ENCODE results near the gene FUT3. TPM values are rescaled to one million over a fixed set of nuclear protein-coding genes. Genes with fewer than 3 reads are reported as not detected.
"Not testable (repeated sequence)": the region's sequence is repeated elsewhere in the genome, so short reads cannot be mapped to it uniquely, and the experiment has no call there.

FUT3 gene
- total and polyA plus RNA-seq, 2 of the 4 experiments (the other 2 are of a cell fraction): not detected

GRCh38 chr19:5884065-5884811 lies 33.0 kb upstream of the FUT3 start:
- dilution Hi-C loops (cut with HindIII; ENCODE audit: low sequenced_read_pairs, unreplicated experiment); H3K79me1 ChIP-seq (ENCODE audit: low read depth in 1 of 2, low read length in 2 of 2); H3K56ac ChIP-seq (ENCODE audit: extremely low read depth, insufficient read depth, low read length); H3K9me1 ChIP-seq (ENCODE audit: insufficient read depth, low read length); H3K9ac ChIP-seq (ENCODE audit: low read depth, low read length); H3K23ac ChIP-seq (ENCODE audit: low read depth, low read length); ATAC-seq (ENCODE audit: low read depth); H4K8ac ChIP-seq (ENCODE audit: low read depth in 2 of 2, low read length in 2 of 2); H3K14ac ChIP-seq (replicated peaks; ENCODE audit: low read depth, low read length); H3K27ac ChIP-seq (ENCODE audit: insufficient read depth, low read length); DNase-seq; H3K27me3 ChIP-seq (ENCODE audit: control insufficient read depth, insufficient read depth, low read length); in situ Hi-C loops (cut with MboI; ENCODE audit: low sequenced_read_pairs); H2BK20ac ChIP-seq (ENCODE audit: low read depth, low read length); BruUV-seq (replicated peaks); H4K5ac ChIP-seq (ENCODE audit: low read depth, low read length); H3K18ac ChIP-seq (ENCODE audit: low read depth, low read length); H3K36me3 ChIP-seq (ENCODE audit: control insufficient read depth, insufficient read depth, low read length); H2BK15ac ChIP-seq (ENCODE audit: low read depth, low read length); H2AK5ac ChIP-seq (ENCODE audit: low read depth, low read length); H3K4ac ChIP-seq (ENCODE audit: low read depth, low read length); H3K4me2 ChIP-seq (ENCODE audit: low read depth, low read length); H3K4me3 ChIP-seq (ENCODE audit: insufficient read depth, low read depth, low read length); H3K9me3 ChIP-seq (ENCODE audit: control insufficient read depth, insufficient read depth, low read length); H2AK9ac ChIP-seq (replicated peaks; ENCODE audit: low read depth, low read length, poor library complexity); POLR2A ChIA-PET (ENCODE audit: unreplicated experiment); intact Hi-C loops (cut with micrococcal nuclease); H2BK5ac ChIP-seq (ENCODE audit: low read depth, low read length, poor library complexity, severe bottlenecking); H2AFZ ChIP-seq (replicated peaks; ENCODE audit: low read length, poor library complexity); H4K91ac ChIP-seq (ENCODE audit: insufficient read depth, low read depth, low read length); H2BK120ac ChIP-seq (ENCODE audit: low read depth, low read length); H4K20me1 ChIP-seq (ENCODE audit: insufficient read depth, low read length): not testable (repeated sequence)
- CTCF ChIA-PET: interaction anchor here (1.2 kb wide), 1 partner anchor 80 kb away, joined by 5 read pairs; no protein-coding TSS in a partner anchor
- no CpG with 5 or more reads among the region's 11 CpGs for WGBS, 2 experiments (ENCODE audit: extremely low coverage in 2 of 2, insufficient read length in 1 of 2)
- H3K4me1 ChIP-seq (ENCODE audit: control insufficient read depth, insufficient read depth, low read length): peaks cover 13% of the 10 kb centered on the region

GRCh38 chr19:5883157-5883873 lies 32.1 kb upstream of the FUT3 start:
- POLR2A ChIA-PET (ENCODE audit: unreplicated experiment); H3K9me1 ChIP-seq (ENCODE audit: insufficient read depth, low read length); H2BK5ac ChIP-seq (ENCODE audit: low read depth, low read length, poor library complexity, severe bottlenecking); H3K14ac ChIP-seq (replicated peaks; ENCODE audit: low read depth, low read length); H2BK20ac ChIP-seq (ENCODE audit: low read depth, low read length); H3K27ac ChIP-seq (ENCODE audit: insufficient read depth, low read length); H3K4me2 ChIP-seq (ENCODE audit: low read depth, low read length); intact Hi-C loops (cut with micrococcal nuclease); H3K9ac ChIP-seq (ENCODE audit: low read depth, low read length); H2AK9ac ChIP-seq (replicated peaks; ENCODE audit: low read depth, low read length, poor library complexity); H2BK15ac ChIP-seq (ENCODE audit: low read depth, low read length); H3K4ac ChIP-seq (ENCODE audit: low read depth, low read length); H2AFZ ChIP-seq (replicated peaks; ENCODE audit: low read length, poor library complexity); H3K56ac ChIP-seq (ENCODE audit: extremely low read depth, insufficient read depth, low read length); H4K5ac ChIP-seq (ENCODE audit: low read depth, low read length); in situ Hi-C loops (cut with MboI; ENCODE audit: low sequenced_read_pairs); H4K91ac ChIP-seq (ENCODE audit: insufficient read depth, low read depth, low read length); dilution Hi-C loops (cut with HindIII; ENCODE audit: low sequenced_read_pairs, unreplicated experiment); H3K23ac ChIP-seq (ENCODE audit: low read depth, low read length); H3K18ac ChIP-seq (ENCODE audit: low read depth, low read length); H4K20me1 ChIP-seq (ENCODE audit: insufficient read depth, low read length); H2AK5ac ChIP-seq (ENCODE audit: low read depth, low read length); DNase-seq; H3K36me3 ChIP-seq (ENCODE audit: control insufficient read depth, insufficient read depth, low read length); H2BK120ac ChIP-seq (ENCODE audit: low read depth, low read length); H3K27me3 ChIP-seq (ENCODE audit: control insufficient read depth, insufficient read depth, low read length); H4K8ac ChIP-seq (ENCODE audit: low read depth in 2 of 2, low read length in 2 of 2); H3K79me1 ChIP-seq (ENCODE audit: low read depth in 1 of 2, low read length in 2 of 2); H3K4me3 ChIP-seq (ENCODE audit: insufficient read depth, low read depth, low read length); BruUV-seq (replicated peaks); H3K9me3 ChIP-seq (ENCODE audit: control insufficient read depth, insufficient read depth, low read length); ATAC-seq (ENCODE audit: low read depth): not testable (repeated sequence)
- H3K4me1 ChIP-seq (ENCODE audit: control insufficient read depth, insufficient read depth, low read length): peaks cover 13% of the 10 kb centered on the region
- CTCF ChIA-PET: interaction anchor here (1.2 kb wide), 1 partner anchor 79 kb away, joined by 5 read pairs; no protein-coding TSS in a partner anchor
- WGBS, 2 experiments (ENCODE audit: extremely low coverage in 2 of 2, insufficient read length in 1 of 2): 26% methylated on average over 3 of the region's 13 CpGs; no CpG with 5 or more reads in 1 of the 2 experiments
